Measurements from ENCODE around the gene RHNO1. TPM values are rescaled to one million over a fixed set of nuclear protein-coding genes. Genes with fewer than 3 reads are reported as not detected.
"Not testable (repeated sequence)": the region's sequence is repeated elsewhere in the genome, so short reads cannot be mapped to it uniquely, and the experiment has no call there.

Gene RHNO1
- total RNA-seq, 1 experiment from 2014 or later: 60.9 TPM

DNA sequence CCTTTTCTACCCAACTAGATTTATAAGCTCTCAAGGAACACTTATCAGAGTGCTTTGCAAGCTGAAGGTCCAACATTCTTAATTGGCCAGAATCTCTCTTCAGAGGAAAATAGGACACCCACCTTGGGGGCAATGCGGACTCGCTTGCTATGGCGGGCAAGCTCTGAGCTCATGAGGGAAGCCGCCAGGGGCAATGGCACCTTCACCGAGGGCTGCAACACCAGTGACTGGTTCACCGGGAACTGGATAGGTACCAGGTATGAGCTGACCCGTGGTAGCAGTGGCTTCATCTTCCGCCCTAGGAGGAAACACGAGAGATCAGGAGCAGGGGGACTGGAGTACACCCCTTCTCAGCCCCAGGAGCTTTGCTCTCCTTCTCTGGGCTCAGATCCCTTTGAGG, 12.8 kb upstream of the RHNO1 start:
- intact Hi-C loops (cut with micrococcal nuclease): no loop called here
- no peak overlapping the region for H3K27ac Mint-ChIP-seq (ENCODE audit: low read depth, unreplicated experiment)
- H3K27me3 Mint-ChIP-seq (ENCODE audit: insufficient read depth, unreplicated experiment): no peaks in the 10 kb centered on the region
- no peak for DNase-seq (ENCODE audit: unreplicated experiment)
- CTCF ChIA-PET: interaction anchor here (0.5 to 1.8 kb wide), 4 partner anchors 10 to 54 kb away, joined by 3 to 12 read pairs (median 3); no protein-coding TSS in a partner anchor
- no peaks in the 10 kb centered on the region for H3K4me1 Mint-ChIP-seq (ENCODE audit: insufficient read depth, unreplicated experiment)
- no peak overlapping the region for H3K4me3 Mint-ChIP-seq (ENCODE audit: unreplicated experiment)
- no peaks in the 10 kb centered on the region for H3K9me3 Mint-ChIP-seq (ENCODE audit: unreplicated experiment)
- BruUV-seq (replicated peaks): no TSS peak
- H3K36me3 Mint-ChIP-seq (ENCODE audit: insufficient read depth, unreplicated experiment): peaks cover 64% of the 10 kb centered on the region
- POLR2A ChIA-PET: interaction anchor here (0.7 to 1.1 kb wide), 2 partner anchors 13 to 19 kb away, joined by 3 read pairs; partner anchors contain the start of genes FOXM1 and RHNO1
- TF ChIP-seq, protein P1, sequence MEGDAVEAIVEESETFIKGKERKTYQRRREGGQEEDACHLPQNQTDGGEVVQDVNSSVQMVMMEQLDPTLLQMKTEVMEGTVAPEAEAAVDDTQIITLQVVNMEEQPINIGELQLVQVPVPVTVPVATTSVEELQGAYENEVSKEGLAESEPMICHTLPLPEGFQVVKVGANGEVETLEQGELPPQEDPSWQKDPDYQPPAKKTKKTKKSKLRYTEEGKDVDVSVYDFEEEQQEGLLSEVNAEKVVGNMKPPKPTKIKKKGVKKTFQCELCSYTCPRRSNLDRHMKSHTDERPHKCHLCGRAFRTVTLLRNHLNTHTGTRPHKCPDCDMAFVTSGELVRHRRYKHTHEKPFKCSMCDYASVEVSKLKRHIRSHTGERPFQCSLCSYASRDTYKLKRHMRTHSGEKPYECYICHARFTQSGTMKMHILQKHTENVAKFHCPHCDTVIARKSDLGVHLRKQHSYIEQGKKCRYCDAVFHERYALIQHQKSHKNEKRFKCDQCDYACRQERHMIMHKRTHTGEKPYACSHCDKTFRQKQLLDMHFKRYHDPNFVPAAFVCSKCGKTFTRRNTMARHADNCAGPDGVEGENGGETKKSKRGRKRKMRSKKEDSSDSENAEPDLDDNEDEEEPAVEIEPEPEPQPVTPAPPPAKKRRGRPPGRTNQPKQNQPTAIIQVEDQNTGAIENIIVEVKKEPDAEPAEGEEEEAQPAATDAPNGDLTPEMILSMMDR (IDR thresholded peaks at IDR 0.05; ENCODE audit: unreplicated experiment): no peak

DNA sequence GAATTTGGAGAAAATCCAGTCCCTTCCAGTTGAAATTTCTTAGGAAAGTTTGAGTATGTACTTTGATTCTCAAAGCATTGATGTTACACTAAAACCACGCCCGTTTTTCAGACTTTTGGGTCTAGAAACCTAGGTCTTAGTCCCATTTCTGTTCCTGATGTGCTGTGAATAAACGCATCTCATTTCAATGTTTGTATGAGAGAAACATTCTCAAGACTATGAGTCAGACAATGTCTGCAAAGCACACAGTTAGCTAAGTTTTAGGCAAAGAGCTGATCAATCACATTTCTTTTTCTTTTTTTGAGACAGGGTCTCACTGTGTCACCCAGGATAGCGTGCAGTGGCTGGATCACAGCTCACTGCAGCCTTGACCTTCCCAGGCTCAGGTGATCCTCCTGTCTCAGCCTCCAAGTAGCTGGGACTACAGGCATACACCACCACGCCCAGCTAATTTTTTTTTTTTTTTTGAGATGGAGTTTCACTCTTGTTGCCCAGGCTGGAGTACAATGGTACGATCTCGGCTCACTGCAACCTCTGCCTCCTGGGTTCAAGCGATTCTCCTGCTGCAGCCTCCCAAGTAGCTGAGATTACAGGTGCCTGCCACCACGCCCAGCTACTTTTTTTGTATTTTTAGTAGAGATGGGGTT, 7.9 kb upstream of the RHNO1 start:
- H3K4me1 Mint-ChIP-seq (ENCODE audit: insufficient read depth, unreplicated experiment); DNase-seq (ENCODE audit: unreplicated experiment); BruUV-seq (replicated peaks); H3K27me3 Mint-ChIP-seq (ENCODE audit: insufficient read depth, unreplicated experiment); H3K4me3 Mint-ChIP-seq (ENCODE audit: unreplicated experiment); H3K27ac Mint-ChIP-seq (ENCODE audit: low read depth, unreplicated experiment); H3K9me3 Mint-ChIP-seq (ENCODE audit: unreplicated experiment); intact Hi-C loops (cut with micrococcal nuclease): not testable (repeated sequence)
- ChIA-PET CTCF (interaction anchor here (0.7 kb wide), 1 partner anchor 966 kb away, joined by 3 read pairs; no protein-coding TSS in a partner anchor), POLR2A (interaction anchor here (0.6 kb wide), 1 partner anchor 22 kb away, joined by 3 read pairs; the partner anchor contains the start of gene TULP3)
- peaks cover 48% of the 10 kb centered on the region for H3K36me3 Mint-ChIP-seq (ENCODE audit: insufficient read depth, unreplicated experiment)

DNA sequence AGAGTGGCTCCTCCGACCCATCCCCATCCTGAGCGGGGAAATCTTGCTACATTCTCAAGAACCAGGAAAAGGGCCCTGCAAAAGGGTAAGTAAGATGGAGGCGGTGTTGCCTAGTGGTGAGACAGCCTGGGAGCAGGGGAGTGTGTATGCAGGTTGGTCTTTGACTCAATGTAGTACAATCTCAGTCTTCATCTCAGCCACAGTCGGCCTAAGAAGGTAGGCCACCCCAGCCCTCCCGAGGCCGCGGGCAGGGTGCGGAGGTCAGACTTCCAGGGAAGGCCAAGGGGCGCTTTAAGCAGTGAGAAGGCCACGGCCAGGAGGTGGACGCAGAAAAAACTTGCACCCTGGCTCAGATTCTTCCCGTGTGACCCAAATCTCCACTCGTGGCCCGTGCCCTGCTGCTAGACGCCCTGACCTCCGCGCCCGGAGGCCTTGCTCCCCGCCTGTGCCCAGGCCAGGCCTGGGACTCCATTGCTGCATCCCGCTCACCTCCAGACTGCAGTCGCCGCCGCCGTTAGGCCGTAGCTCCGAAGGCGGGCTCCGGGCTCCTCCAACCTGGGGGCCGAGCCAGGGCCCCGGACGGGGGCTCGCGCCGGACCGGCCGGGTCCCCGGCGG, 484 bp upstream of the RHNO1 start:
- POLR2A ChIA-PET: interaction anchor here (0.8 to 2.7 kb wide), 10 partner anchors 11 to 292 kb away, joined by 3 to 29 read pairs (median 4); partner anchors contain the start of gene TULP3
- no peaks in the 10 kb centered on the region for H3K27me3 Mint-ChIP-seq (ENCODE audit: insufficient read depth, unreplicated experiment)
- no TSS peak for BruUV-seq (replicated peaks)
- peak overlapping the region; percentile 97 for H3K4me3 Mint-ChIP-seq (ENCODE audit: unreplicated experiment)
- intact Hi-C loops (cut with micrococcal nuclease): loop anchor here (1.0 kb wide), 1 partner anchor 9 kb away; no protein-coding TSS in a partner anchor
- H3K4me1 Mint-ChIP-seq (ENCODE audit: insufficient read depth, unreplicated experiment): peaks cover 23% of the 10 kb centered on the region
- TF ChIP-seq, protein P1 (IDR thresholded peaks at IDR 0.05; ENCODE audit: unreplicated experiment): no peak
- H3K27ac Mint-ChIP-seq (ENCODE audit: low read depth, unreplicated experiment): peak overlapping the region; percentile 98
- CTCF ChIA-PET: interaction anchor here (2.7 kb wide), 1 partner anchor 157 kb away, joined by 9 read pairs; no protein-coding TSS in a partner anchor
- no peaks in the 10 kb centered on the region for H3K9me3 Mint-ChIP-seq (ENCODE audit: unreplicated experiment)
- peaks cover 24% of the 10 kb centered on the region for H3K36me3 Mint-ChIP-seq (ENCODE audit: insufficient read depth, unreplicated experiment)
- peak; percentile 20 for DNase-seq (ENCODE audit: unreplicated experiment)

DNA sequence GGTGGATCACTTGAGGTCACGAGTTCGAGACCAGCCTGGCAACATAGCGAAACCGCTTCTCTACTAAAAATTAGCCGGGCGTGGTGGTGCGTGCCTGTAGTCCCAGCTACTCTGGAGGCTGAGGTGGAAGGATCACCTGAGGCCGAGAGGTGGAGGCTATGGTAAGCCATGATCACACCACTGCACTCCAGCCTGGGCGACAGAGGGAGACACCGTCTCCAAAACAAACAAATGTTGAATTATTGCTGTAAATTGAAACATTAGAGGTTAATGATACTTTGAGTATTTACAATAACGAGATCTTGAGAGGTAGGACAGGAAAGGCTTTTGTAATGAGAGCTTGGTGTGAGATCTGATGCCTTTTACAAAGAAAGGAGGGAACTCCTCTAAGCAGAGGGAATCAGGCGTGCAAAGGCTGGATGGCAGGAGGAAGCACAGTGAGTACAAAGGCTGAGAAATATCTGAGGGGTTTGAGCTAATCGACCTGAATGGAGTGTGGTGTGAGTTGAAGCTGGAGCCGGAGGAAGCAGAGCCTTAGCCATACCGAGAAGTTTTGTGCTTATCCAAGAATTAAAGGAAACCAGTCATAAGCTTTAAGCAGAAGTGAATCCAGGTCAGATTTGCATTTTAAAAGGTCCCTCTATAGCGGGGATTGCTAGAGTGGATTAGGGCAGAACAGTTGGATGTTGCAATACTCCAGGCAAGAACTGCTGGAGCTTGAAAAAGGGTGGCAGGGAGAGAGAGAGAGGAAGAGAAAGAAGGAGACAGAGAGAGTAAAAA, 1.1 kb downstream of the RHNO1 start:
- intact Hi-C loops (cut with micrococcal nuclease): loop anchor here (1.0 kb wide), 1 partner anchor 7 kb away; no protein-coding TSS in a partner anchor
- peak; percentile 36 for DNase-seq (ENCODE audit: unreplicated experiment)

More for the DNA sequence above, 1.1 kb downstream of the RHNO1 start:
- CTCF ChIA-PET: interaction anchor here (0.6 to 2.7 kb wide), 6 partner anchors 10 to 1683 kb away, joined by 3 to 9 read pairs (median 6); no protein-coding TSS in a partner anchor
- Mint-ChIP-seq H3K9me3 (ENCODE audit: unreplicated experiment) (no peaks in the 10 kb centered on the region), H3K36me3 (ENCODE audit: insufficient read depth, unreplicated experiment) (peaks cover 24% of the 10 kb centered on the region), H3K4me3 (ENCODE audit: unreplicated experiment) (peak overlapping the region; percentile 97), H3K27me3 (ENCODE audit: insufficient read depth, unreplicated experiment) (no peaks in the 10 kb centered on the region), H3K27ac (ENCODE audit: low read depth, unreplicated experiment) (peak overlapping the region; percentile 98), H3K4me1 (ENCODE audit: insufficient read depth, unreplicated experiment) (peaks cover 23% of the 10 kb centered on the region)
- TF ChIP-seq, protein P1 (IDR thresholded peaks at IDR 0.05; ENCODE audit: unreplicated experiment): no peak
- POLR2A ChIA-PET: interaction anchor here (0.5 to 2.7 kb wide), 16 partner anchors 9 to 986 kb away, joined by 3 to 29 read pairs (median 3); partner anchors contain the start of genes FKBP4, TEAD4 and TULP3
- no TSS peak for BruUV-seq (replicated peaks)

All from MCF 10A (cell line).